ENCODE data around the gene SULT1A1.
"Not testable (repeated sequence)": the region's sequence is repeated elsewhere in the genome, so short reads cannot be mapped to it uniquely, and the experiment has no call there.

DNA sequence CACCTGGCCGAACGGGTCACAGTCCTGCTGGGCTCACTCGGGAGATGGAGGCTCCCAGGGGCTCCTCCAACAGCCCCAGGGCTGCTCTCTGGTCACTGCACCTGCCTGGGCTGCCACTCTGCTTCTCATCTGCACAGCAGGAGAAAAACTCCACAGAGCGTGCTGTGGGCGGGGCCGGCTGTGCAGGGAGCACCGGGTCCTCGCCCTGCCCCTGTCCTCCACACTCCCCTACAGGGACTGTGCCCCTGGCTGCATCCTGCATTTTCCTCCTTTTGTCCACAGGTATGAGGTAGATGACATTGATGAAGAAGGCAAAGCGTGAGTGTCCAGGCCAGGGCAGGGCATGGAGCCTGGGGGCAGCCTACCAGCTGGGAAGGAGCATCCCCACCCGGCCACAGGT, 7.8 kb downstream of the SULT1A1 start:
- TF ChIP-seq KDM1A (IDR thresholded peaks at IDR 0.05; ENCODE audit: borderline replicate concordance, low read length); SIN3A (conservative IDR thresholded peaks at IDR 0.05 in 1 of 2, IDR thresholded peaks at IDR 0.05 in 1 of 2; ENCODE audit: low read depth in 1 of 2, low read length in 2 of 2); EGR1 (IDR thresholded peaks at IDR 0.05; ENCODE audit: borderline replicate concordance, low read depth, low read length); SIX5 (IDR thresholded peaks at IDR 0.05; ENCODE audit: low read depth, low read length); POLR2AphosphoS5 (IDR thresholded peaks at IDR 0.05; ENCODE audit: low read depth, low read length); GABPA (IDR thresholded peaks at IDR 0.05; ENCODE audit: borderline replicate concordance, insufficient read depth, low read length): not testable (repeated sequence)
- TF ChIP-seq, protein P1, sequence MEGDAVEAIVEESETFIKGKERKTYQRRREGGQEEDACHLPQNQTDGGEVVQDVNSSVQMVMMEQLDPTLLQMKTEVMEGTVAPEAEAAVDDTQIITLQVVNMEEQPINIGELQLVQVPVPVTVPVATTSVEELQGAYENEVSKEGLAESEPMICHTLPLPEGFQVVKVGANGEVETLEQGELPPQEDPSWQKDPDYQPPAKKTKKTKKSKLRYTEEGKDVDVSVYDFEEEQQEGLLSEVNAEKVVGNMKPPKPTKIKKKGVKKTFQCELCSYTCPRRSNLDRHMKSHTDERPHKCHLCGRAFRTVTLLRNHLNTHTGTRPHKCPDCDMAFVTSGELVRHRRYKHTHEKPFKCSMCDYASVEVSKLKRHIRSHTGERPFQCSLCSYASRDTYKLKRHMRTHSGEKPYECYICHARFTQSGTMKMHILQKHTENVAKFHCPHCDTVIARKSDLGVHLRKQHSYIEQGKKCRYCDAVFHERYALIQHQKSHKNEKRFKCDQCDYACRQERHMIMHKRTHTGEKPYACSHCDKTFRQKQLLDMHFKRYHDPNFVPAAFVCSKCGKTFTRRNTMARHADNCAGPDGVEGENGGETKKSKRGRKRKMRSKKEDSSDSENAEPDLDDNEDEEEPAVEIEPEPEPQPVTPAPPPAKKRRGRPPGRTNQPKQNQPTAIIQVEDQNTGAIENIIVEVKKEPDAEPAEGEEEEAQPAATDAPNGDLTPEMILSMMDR (IDR thresholded peaks at IDR 0.05; ENCODE audit: control extremely low read depth in 1 of 3, insufficient read depth in 1 of 3, low read depth in 1 of 3, low read length in 3 of 3), result not testable (repeated sequence)

All from H1 (cell line).